Measurements from ENCODE around the gene SUGCT. TPM values are rescaled to one million over a fixed set of nuclear protein-coding genes. Genes with fewer than 3 reads are reported as not detected.

SUGCT gene
- total and polyA plus RNA-seq, 2 of the 8 experiments (the other 6 are each of a cell fraction or from before 2014, with no cell fraction given) = 2.8 to 5.4 TPM

DNA sequence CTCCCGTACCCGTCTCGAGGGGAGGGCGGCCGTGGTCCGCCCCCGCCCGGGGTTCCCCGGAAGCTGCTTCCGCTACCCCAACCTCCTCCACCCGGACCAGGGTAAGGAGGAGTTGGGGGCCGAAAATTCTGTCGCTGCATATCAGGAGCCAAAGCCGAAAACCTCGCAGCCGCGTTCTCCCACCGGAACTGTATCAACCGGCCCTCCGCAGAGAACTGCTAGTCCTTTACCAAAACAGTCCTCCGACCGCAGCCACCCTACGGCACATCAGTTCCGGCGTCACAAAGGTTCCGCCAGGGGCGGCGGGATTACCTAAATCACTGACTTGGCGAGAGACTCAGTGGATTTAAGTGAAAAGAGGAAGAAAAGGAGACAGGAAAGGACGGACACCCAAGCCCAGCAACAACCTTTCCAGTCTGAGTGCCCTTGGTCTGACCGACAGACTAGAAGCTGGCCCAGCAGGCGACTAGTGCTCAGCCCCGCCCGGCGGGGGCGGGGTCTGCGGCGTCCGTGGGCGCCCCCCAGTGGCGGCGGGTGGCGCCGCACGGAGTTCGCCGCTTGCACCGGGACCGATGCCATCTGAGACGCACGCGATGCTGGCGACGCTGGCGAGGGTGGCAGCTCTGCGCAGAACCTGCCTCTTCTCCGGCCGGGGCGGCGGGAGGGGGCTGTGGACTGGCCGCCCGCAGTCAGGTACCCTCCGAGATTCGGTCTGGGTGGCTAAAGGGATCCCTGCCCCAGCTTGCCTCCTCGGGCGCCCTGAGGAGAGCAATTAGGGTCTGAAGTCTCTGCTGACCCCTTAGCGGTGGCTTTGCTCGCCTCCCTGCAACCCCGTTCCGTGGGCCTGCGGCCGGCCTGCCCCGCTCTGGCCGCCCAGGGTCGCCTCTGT lies at the start of gene SUGCT, which contains the start of gene MPLKIP (continued):
- TF ChIP-seq SAP30 (IDR thresholded peaks at IDR 0.05; ENCODE audit: insufficient read depth, insufficient replicate concordance, low read length) (no peak), CHD1 (IDR thresholded peaks at IDR 0.05; ENCODE audit: low read depth, low read length) (no peak), SP1 (IDR thresholded peaks at IDR 0.05; ENCODE audit: low read depth, low read length) (no peak; the same call in none of the 2 replicates), TAF1 (IDR thresholded peaks at IDR 0.05; ENCODE audit: low read depth, low read length) (peak; percentile 98), RBBP5 (IDR thresholded peaks at IDR 0.05; ENCODE audit: borderline replicate concordance, low read depth, low read length) (peak; percentile 92; the same call in 1 of the 2 replicates), FOSL1 (IDR thresholded peaks at IDR 0.05; ENCODE audit: insufficient read depth, low read depth, low read length) (no peak), TCF12 (IDR thresholded peaks at IDR 0.05; ENCODE audit: low read depth, low read length) (no peak), CBX5 (IDR thresholded peaks at IDR 0.05; ENCODE audit: low read depth, low read length) (no peak), MAFK (IDR thresholded peaks at IDR 0.05; ENCODE audit: low read depth, low read length) (no peak), KDM5A (IDR thresholded peaks at IDR 0.05; ENCODE audit: low read length) (peak; percentile 88)
